ENCODE results near the gene CORO1C. TPM values are rescaled to one million over a fixed set of nuclear protein-coding genes. Genes with fewer than 3 reads are reported as not detected.

Gene CORO1C
- total RNA-seq, 1 donor from 2014 or later = 128 TPM

- no peak for TF ChIP-seq CTCF (IDR thresholded peaks at IDR 0.05)
- TF ChIP-seq EZH2phosphoT487 (IDR thresholded peaks at IDR 0.05) = no peak
- TF ChIP-seq EZH2 (IDR thresholded peaks at IDR 0.05) = no peak
- no peak overlapping the region for H3K4me3 Mint-ChIP-seq
- Histone ChIP-seq H3K27ac (peak overlapping the region; percentile 16), H3K4me1 (peaks cover 39% of the 10 kb centered on the region), H3K9me3 (ENCODE audit: low read depth) (no peaks in the 10 kb centered on the region), H3K36me3 (no peaks in the 10 kb centered on the region), H3K27me3 (no peaks in the 10 kb centered on the region), H3K4me3 (no peak overlapping the region), H4K20me1 (ENCODE audit: low read depth) (peaks cover 74% of the 10 kb centered on the region), H2AFZ (replicated peaks) (no peak overlapping the region), H3K4me2 (no peak overlapping the region), H3K9ac (no peak overlapping the region), H3F3A (ENCODE audit: low read depth) (peaks cover 7% of the 10 kb centered on the region), H3K79me2 (ENCODE audit: low read depth) (peaks cover 100% of the 10 kb centered on the region)
- no peak for DNase-seq (ENCODE audit: low spot score)
- no peaks in the 10 kb centered on the region for H3K27me3 Mint-ChIP-seq (ENCODE audit: insufficient read depth, low read depth)
- no peaks in the 10 kb centered on the region for H3K9me3 Mint-ChIP-seq
- peaks cover 70% of the 10 kb centered on the region for H3K4me1 Mint-ChIP-seq
- peaks cover 7% of the 10 kb centered on the region for H3K36me3 Mint-ChIP-seq
- H3K27ac Mint-ChIP-seq = no peak overlapping the region
Observed at GRCh38 chr12:108724890-108725151, 6.5 kb downstream of the CORO1C start.

GRCh38 chr12:108724054-108724889 is 7.0 kb downstream of the CORO1C start:
- TF ChIP-seq CTCF (IDR thresholded peaks at IDR 0.05) = no peak
- TF ChIP-seq EZH2phosphoT487 (IDR thresholded peaks at IDR 0.05) = no peak
- no peak for TF ChIP-seq EZH2 (IDR thresholded peaks at IDR 0.05)
- DNase-seq (ENCODE audit: low spot score) = no peak
- H3F3A ChIP-seq (ENCODE audit: low read depth) = peaks cover 1% of the 10 kb centered on the region
- no peak overlapping the region for H2AFZ ChIP-seq (replicated peaks)
- H3K36me3 ChIP-seq = no peaks in the 10 kb centered on the region
- no peaks in the 10 kb centered on the region for H3K9me3 ChIP-seq (ENCODE audit: low read depth)
- H3K4me2 ChIP-seq = peak overlapping the region; percentile 7
- no peaks in the 10 kb centered on the region for H3K27me3 ChIP-seq
- peaks cover 7% of the 10 kb centered on the region for H3K36me3 Mint-ChIP-seq
- no peak overlapping the region for H3K4me3 ChIP-seq
- no peak overlapping the region for H3K4me3 Mint-ChIP-seq
- peaks cover 100% of the 10 kb centered on the region for H3K79me2 ChIP-seq (ENCODE audit: low read depth)
- H3K27ac Mint-ChIP-seq = no peak overlapping the region
- H3K27me3 Mint-ChIP-seq (ENCODE audit: insufficient read depth, low read depth) = no peaks in the 10 kb centered on the region
- H3K4me1 Mint-ChIP-seq = peaks cover 65% of the 10 kb centered on the region
- peaks cover 33% of the 10 kb centered on the region for H3K4me1 ChIP-seq
- no peak overlapping the region for H3K27ac ChIP-seq
- no peak overlapping the region for H3K9ac ChIP-seq
- peaks cover 72% of the 10 kb centered on the region for H4K20me1 ChIP-seq (ENCODE audit: low read depth)
- no peaks in the 10 kb centered on the region for H3K9me3 Mint-ChIP-seq

- Mint-ChIP-seq H3K4me3 (no peak overlapping the region), H3K27me3 (ENCODE audit: insufficient read depth, low read depth) (no peaks in the 10 kb centered on the region), H3K27ac (peak overlapping the region; percentile 88), H3K9me3 (no peaks in the 10 kb centered on the region), H3K36me3 (peaks cover 12% of the 10 kb centered on the region), H3K4me1 (peaks cover 54% of the 10 kb centered on the region)
- peaks cover 26% of the 10 kb centered on the region for H3K4me1 ChIP-seq
- H4K20me1 ChIP-seq (ENCODE audit: low read depth) = peaks cover 61% of the 10 kb centered on the region
- TF ChIP-seq EZH2phosphoT487 (IDR thresholded peaks at IDR 0.05) (no peak), CTCF (IDR thresholded peaks at IDR 0.05) (no peak), EZH2 (IDR thresholded peaks at IDR 0.05) (no peak)
- no peaks in the 10 kb centered on the region for H3K9me3 ChIP-seq (ENCODE audit: low read depth)
- DNase-seq (ENCODE audit: low spot score) = no peak
- no peaks in the 10 kb centered on the region for H3K27me3 ChIP-seq
- peak overlapping the region; percentile 7 for H3K4me2 ChIP-seq
- H3K27ac ChIP-seq = no peak overlapping the region
- no peaks in the 10 kb centered on the region for H3K36me3 ChIP-seq
- no peak overlapping the region for H3K9ac ChIP-seq
- H3K79me2 ChIP-seq (ENCODE audit: low read depth) = peaks cover 100% of the 10 kb centered on the region
- no peak overlapping the region for H2AFZ ChIP-seq (replicated peaks)
- no peaks in the 10 kb centered on the region for H3F3A ChIP-seq (ENCODE audit: low read depth)
- H3K4me3 ChIP-seq = no peak overlapping the region
Observed at GRCh38 chr12:108722992-108723766, 8.1 kb downstream of the CORO1C start.
